Activated effector memory CD4-positive, alpha-beta T cell treated with anti-CD3 and anti-CD28 coated beads, Interleukin-2, amount 50 U/mL, for 16 hours (primary cell): ENCODE measurements around the gene AFF3.
"Not testable (repeated sequence)": the region's sequence is repeated elsewhere in the genome, so short reads cannot be mapped to it uniquely, and the experiment has no call there.

Source experiments
- DNase-seq: peaks from one replicate; pipeline ENCODE4 v3.0.0-alpha.2; 2020

The AFF3 gene

DNA sequence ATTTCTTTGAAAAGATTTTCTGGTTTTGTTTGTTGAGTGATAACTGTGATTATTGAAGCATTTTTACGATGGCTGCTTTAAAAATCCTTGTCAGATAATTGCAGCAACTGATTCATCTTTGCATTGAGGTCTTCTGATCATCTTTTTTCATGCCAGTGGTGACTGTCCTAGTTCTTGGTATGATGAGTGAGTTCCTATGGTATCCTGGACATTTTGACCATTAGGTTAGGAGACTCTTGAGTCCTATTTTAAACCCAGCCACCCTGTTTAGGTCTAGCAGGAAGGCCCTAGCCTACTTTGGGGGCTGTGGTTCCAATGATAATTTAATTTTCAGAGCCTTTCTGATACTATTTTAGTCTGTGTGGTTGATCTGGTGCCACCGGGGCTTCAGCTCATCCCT lies 579.9 kb downstream of the AFF3 start:
- no peak for DNase-seq

DNA sequence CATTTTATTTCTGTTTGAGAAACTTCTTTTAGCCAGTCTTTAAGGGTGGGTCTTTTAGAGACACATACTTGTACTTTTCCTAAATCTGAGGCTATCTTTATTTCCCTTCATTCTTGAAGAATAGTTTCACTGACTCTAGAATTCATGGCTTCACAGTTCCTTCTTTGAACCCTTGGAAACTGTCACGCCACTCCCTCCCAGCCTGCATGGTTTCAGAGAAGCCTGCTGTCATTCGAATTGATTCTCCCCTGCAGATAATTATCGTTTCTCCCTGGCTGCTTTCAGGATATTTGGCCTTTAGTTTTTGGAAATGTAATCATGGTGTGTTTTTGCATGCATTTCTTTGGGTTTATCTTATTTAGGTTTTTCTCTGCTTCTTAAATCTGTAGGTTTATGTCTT lies 580.6 kb downstream of the AFF3 start:
- DNase-seq: no peak

DNA sequence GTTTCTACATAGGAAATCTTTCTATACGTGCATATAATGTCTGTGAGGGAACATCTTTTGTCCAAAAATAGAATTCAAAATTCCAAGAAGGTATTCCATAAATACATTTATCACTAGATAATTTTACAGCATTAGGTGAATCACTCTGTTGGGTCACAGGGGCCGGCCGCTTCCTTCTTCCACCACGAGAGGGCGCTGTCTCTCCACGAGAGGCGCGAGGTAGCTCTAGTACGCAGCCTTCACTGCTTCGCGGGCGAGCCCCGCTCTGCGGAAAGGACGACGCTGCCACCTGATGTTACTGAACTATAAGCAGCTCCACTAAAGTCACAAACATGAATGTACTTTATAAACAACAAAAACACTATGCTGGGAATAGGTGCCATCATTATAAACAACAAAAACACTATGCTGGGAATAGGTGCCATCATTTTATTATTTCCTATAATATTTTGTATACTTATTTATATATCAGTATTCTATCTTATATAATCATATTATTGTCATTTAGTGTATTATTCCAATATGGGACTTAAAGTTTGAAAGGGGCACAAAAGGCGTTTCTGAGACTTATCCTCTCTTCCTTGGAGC lies 583.2 kb downstream of the AFF3 start:
- peak; percentile 95 for DNase-seq

DNA sequence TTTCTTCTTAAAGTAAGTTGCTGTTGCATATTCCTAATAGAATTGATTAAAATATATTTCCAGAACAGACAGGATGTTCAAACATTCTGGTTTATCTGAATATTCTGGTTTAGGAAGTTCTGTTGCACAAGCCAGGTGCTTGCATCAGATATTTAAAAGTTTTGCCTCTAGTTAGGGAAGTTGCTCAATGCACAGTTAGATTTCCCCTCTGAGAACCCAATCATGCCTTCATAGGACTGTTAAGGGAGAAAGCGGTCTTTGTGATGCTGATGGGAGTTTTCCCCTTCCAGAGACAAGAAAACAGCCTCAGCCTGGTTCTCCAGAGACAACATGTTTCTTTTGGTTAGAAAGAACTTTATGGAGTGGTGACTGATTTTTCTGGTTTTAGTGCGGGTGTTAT lies 587.0 kb downstream of the AFF3 start:
- no peak for DNase-seq

DNA sequence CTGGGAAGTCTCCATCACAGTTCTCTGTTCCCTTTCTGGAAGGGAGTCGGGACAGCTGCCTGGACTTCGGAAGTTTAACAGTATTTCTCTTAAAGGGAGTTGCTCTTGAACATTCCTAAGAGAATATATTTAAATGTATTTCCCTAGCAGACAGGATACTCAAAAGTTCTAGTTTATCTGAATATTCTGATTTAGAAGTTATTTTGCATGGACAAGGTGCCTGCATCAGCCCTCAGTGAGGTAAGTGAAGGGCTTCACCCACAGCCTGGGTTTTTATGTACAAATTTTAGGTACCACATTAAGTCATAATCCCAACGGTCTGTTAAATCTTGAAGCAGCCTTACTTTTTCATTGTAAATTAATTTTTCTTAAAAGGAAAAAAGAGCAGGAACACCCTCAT lies 587.5 kb downstream of the AFF3 start:
- DNase-seq: no peak

DNA sequence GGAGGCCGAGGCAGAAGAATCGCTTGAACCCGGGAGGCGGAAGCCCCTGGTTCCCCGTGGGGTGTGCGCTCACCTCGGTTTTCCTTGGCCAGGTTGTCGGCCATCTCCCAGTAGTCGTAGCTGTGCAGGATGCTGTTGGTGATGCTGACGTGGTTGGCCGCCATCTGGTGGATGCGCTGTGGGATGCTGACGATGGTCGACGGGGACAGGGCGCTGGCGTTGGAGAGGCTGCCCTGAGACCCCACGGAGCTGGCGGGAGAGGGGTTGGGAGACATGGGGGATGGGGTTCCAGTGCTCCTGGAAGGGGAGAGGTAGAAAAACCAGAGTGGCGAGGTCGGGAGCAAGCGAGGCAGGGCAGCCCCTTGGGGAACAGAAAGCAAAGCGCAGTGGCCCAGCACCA lies 588.2 kb downstream of the AFF3 start:
- DNase-seq: no peak

DNA sequence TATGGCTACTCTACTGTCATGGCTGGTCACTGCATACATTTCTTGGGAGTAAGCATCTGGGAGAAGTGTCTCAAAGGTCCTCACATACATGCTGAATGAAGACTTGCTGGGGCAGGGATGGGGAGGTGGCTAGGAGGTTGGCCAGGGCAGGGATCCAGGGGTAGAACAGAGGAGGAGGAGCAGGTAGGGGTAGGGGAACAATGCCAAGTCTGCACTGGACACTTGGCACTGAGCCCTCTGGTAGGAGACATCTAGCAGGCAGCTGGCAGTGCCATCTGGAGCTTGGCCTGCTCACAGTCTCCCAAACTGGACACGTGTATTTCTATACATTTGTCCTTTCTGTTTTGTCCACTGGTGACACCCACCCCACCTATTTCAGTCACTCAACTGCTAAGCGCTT lies 589.9 kb downstream of the AFF3 start:
- no peak for DNase-seq

DNA sequence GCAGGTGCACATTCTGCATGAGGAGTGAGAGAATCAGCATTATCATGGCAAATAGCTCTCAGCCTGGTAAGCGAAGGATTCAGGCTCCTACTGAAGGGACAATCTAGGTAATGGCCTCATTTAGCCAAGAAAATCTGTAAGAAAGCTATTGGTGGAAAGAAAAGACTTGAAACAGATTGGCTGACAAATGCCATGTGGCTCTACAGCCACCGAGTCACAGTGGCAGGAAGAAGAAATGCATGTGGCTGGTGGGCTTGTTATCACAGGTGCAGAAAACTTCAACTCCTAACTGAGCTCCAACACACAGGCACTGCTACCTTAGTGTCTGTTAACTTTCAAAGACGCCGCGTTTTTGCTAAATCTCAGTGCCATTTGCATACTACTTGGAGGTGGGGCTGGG lies 592.0 kb downstream of the AFF3 start:
- DNase-seq: no peak

DNA sequence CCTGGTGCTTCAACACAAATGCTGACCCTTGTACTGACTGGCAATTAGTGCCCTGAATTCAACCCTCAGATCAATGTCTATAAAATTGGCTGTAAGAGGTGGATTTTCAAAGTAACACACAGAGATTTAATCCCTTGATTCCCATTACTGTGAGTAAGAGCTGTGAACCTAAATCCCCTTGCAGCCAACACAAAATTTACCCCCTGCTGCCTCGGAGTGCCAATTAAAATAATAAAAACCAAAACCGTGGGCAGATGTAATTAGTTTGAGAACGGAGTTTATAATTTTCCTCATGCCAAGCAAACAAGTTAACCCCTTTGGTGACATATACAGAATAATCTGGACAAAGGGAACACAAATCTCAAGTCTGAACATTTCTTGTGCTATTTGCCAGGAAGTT lies 596.8 kb downstream of the AFF3 start:
- DNase-seq: no peak

DNA sequence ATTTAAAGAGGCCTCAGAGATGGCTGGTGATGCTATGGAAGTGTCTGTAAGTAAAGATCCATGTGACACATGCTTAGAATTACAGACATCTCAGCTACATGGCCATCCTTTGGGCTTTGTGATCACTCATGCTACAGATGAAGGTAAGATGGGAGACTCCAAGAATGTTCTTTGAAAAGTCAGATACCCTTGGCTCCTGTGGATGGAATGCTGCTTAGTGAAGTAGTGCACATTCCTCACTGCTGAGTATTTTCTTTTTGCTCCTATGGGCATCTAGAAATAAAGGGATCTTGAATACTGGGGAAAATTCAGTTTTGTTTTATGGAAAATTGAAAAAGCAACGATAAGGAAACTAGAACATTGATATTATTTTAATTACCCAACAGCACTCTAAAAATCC lies 597.3 kb downstream of the AFF3 start:
- no peak for DNase-seq

DNA sequence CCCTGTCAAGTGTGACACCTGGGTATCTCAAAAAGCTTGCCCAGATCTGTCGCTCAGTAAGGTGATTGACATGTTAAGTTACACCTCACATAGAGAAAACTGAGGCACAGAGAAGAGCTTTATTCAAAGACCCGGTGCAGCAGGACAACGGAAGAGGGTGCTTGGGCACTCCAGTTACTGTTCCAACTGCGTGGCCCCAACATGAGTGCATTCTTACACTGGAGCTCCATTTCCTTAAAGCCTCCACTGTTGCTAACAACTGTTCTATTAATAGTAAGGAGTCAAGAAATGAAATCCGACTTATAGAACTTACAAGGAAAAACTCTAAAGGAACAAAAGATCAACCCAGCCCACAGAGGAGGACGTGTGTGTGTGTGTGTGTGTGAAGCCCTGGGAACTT lies 597.8 kb downstream of the AFF3 start:
- DNase-seq: no peak

DNA sequence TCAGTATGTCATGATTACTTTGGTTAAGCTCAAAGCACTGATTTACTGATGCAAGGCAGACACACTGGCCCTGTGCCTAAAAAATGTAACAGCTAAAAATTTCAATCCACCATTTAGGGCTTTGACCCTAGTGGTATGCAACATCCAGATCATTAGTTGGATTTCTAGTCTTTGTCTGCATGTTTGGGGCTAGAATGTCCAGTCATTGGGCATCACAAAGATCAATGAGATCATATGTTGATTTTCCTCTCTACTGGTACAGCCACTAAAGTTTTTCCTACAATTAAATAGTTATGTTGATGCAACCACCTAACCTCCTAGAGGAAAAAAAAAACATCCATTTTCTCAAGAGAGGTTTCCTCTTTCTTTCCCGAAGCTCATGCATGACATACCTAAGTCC lies 599.1 kb downstream of the AFF3 start:
- no peak for DNase-seq

DNA sequence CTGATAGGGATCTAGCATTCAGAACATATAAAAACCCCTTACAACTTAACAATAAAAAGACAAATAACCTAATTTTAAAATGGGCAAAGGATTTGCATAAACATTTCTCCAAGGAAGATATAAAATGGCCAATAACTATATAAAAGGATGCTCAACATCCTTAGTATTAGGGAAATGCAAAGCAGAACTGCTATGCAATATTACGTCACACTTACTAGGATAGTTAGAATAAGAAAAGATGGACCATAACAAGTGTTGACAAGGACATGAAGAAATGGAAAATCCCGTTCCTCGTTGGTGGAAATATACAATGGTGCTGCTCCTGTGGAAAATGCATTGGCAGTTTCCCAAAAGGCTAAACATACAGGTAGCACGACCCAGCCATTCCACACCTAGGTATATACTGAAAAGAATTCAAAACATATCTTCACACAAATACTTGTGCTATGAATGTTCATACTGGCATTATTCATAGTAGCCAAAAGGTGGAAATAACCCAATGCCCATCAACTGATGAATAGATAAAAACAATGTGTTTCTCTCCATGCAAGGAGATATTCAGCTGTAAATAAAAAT lies 604.4 kb downstream of the AFF3 start:
- DNase-seq: no peak

DNA sequence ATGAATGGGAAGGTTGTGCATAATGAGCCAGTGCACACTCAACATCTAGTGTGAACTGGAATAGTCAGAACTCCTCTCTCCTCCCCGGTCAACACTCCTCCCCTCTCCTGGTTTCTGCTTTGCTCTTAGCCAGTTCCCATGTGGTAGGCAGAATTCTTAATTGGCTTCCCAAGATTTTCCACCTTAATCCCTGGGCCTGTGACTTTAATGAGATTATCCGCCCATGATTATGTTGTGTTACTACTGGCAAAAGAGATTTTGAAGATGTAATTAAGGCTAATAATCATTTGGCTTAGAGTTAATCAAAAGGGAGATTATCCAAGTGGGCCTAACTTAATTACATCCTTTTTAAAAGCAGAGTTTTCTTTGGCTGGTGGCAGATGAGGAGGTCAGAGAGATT lies 618.3 kb downstream of the AFF3 start:
- no peak for DNase-seq

DNA sequence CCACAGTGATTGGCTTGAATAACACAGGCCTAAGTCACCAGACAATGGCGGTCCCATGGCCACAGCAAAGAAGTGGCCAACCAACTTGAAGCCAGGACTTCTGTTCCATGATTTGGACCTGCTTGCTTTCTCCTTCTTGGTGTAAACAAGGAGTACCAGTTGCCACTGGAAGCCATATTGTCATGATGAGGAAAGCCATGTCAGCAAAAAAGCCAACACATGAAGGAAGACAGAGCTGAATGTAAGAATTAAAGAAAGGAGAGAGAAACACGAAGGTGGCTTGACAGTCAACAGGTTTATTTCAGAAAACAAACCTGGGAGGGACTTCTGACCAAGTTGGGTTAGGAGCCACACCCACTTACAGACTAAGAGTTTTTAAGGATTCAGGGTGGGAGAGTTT lies 620.2 kb downstream of the AFF3 start:
- DNase-seq: no peak

DNA sequence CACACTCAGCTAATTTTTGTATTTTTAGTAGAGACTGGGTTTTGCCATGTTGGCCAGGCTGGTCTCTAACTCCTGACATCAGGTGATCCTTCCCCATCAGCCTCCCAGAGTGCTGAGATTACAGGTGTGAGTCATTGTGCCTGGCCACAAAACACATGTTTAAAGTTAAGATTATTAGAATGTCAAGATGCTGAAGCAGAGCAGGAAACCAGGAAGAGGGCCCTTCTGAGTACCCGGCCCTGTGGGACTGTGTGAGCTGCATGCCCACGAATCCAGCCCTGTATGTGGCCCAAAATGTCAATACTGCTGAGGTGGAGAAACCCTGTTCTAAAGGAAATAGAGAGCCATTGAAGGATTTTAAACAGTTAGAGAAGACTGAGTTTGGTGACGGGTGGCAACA lies 621.6 kb downstream of the AFF3 start:
- no peak for DNase-seq

DNA sequence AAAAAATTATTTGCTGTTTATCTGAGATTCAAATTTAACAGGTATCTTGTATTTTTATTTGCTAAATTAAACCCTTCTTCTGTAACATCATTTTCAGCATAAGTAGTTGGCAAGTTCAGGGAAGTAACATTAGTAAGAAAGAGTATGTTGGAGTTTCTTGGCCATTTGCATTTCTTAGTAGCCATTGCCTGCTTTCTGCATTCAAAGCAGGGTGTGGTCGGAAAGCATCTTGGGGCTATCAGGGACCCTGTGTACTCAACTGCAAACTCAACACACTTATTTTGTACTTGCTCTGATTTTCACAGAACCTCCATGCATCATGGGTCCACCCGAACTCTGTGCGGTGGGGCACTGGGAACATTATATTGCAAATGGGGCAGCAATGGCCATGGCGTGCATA lies 622.2 kb downstream of the AFF3 start:
- no peak for DNase-seq

DNA sequence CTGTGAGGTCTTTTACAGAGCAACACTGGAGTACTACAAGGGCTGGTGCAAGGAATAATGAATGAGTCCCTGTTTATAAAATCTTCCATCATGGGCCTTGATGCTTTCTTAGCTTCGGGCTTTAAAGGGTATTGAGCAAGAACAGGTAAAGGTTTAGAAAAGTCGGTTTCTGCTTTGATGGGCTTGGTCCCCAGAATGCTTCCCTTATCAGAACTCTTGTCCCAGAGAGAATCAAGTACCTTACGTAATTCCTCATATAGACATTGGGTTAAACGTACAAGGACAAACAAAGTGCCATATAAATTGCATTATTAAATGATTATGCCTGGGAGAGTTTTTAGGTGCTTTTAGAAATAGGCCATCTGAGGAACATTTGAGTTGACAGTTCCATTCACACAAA lies 628.0 kb downstream of the AFF3 start:
- no peak for DNase-seq

DNA sequence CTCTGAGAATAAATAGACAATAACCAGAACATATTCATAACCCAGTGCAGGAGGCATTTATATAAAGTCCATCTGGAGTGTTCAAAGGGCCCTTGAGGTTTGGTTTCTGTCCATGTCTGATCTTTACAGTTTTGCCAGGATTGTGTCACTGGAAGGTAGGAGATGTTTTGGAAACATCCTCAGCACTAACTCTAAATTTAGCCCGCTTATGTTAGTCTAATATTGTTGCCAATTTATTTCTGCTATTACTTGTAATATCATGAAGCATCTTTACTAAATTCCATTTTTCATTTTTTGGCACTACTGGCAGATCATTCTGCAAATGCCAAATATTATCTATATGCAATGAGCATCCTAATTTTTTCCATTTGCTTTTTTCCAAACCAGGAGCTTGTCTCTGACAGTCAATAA lies 630.2 kb downstream of the AFF3 start:
- DNase-seq: no peak

DNA sequence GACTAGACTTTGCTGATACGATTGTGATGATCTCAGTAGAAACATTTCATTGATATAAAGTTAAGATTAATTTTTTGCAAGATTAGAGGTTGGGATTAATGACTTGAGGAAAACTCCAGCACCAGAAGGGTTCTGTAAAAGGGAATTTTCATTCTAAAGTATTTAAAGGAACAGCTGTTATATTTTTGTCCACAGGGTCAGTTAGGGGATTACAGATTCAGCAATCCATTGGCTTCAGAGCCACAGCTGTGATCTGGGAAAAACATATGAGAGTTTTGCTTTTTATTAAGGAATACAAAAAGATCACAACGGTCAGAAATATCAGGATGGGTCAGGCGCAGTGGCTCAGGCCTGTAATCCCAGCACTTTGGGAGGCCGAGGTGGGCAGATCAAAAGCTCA lies 633.0 kb downstream of the AFF3 start:
- DNase-seq: no peak

DNA sequence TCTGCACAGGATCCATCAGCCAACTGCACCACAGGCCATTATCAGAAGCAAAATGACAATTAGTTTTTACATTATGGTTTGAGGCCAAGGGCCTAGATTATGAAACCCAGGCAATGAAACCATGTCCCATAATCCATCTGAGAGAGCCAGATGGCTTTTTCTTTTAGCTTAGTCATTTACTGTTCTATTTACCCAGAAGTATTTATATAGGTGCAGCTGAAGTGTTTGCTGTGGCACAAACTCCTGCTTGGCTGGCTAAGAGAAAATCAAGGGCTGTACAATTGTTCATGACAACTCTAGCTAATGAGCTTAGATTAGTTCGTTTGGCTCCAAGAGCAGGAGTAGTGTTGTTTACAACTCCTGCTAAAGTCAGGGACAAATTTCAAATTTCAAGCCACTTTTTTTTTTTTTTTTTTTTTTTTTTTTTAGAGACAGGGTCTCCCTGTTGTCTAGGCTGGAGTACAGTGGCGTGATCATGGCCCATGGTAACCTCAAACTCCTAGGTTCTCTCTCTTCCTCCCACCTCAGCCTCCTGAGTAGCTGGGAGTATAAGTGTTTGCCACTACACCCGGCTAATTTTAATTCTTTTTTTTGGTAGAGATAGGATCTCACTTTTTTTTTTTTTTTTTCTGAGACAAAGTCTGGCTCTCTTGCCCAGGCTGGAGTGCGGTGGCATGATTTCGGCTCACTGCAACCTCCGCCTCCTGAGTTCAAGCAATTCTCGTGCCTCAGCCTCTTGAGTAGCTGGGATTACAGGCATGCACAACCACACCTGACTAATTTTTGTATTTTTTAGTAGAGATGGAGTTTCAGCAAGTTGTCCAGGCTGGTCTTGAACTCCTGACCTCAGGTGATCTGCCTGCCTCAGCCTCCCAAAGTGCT lies 634.2 kb downstream of the AFF3 start:
- DNase-seq: no peak

DNA sequence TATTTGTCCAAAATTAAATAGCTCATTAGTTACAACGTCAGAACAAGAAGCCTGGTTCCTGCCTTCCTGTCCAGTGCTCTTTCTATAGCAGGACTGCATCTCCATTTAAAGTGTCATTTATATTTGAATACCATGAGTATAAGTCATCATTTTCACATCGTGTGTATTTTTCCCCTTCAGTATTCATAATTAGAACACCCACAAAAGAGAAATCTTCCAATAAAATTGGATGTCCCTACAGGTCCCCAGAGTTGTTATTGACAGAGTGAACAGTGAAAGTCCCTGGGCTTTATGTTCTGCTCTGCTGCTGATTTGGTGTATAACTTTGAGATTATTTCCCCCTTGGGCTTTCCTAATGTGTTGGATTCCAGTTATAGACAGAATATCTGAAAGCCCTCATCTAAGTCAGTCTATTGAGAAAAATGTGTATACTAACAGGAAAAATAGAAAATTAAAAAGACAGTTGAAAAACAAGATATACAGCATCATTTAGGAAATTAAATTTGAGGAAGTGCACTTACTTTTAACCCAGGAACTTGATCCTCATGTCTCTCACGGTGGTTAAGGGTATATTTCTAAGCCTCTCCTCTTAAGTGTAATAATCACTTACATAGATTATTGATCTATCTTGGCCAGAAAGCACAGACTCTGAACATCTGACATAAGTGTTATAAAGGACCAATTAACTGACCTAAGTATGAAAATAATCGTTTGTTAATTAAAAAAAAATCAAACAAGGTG lies 637.4 kb downstream of the AFF3 start:
- no peak for DNase-seq

DNA sequence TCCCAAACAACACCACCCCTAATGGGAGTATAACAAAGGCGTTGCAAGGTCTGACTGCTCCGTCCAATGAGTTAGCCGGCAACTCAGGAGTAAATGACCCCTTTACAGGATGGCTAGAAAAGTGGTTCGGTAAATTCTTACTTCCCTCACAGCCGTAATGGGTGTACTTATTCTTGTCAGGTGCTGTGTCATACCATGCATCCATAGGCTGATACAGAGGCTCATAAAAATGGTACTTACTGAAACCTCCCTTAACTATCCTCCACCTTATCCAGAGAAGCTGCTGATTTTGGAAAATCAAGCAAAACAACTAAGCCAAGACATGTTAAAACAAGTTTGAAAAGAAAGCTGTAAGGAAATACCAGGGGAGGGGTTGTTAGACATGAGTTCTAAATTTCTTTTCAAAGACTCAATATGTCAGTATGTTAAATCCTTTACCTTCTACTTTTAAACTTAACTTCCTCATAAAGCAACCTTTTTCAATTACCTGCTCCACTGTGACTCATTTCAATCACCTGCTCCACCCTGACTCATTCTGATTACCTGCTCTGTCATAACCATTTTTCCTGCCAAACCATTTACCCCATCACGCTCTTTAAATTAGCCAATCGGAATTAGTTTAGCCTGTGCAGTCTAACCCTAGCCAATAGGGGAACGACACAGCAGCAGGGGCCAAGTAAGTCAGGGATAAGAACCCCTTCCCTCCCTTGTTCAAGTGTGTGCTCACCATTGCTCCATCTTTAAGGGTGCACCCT lies 638.6 kb downstream of the AFF3 start:
- not testable (repeated sequence) for DNase-seq
